Coronary artery (tissue), 2 donors: ENCODE measurements around the gene MEX3C.

Experiments
- DNase-seq: peaks from one replicate; pipeline ENCODE4 v3.0.0-alpha.2; 2017; ENCODE audit warnings: low spot score
- H3K27ac ChIP-seq, 2 donors: fragments of 200-600 bp; sonication (generic); one replicate each; pipeline ENCODE4 v1.5.1; 2016 to 2019
- H3K4me3 ChIP-seq: fragments of 200-600 bp; sonication (generic); 2 replicates; pipeline ENCODE4 v1.5.1; 2016; ENCODE audit warnings: mild to moderate bottlenecking, moderate library complexity
- CTCF ChIP-seq: fragments of 200-600 bp; sonication (generic); IDR thresholded peaks from one replicate; pipeline ENCODE4 v1.5.1; 2019; ENCODE audit warnings: antibody characterized with exemption

Gene MEX3C

GRCh38 chr18:51197661-51198424 is at the start of gene MEX3C:
MEX3C (minus strand) TSS chr18:51197681; CDS start chr18:51197320, 361 bp downstream.
- Histone ChIP-seq H3K27ac (peak within 1 kb of the TSS; percentile 98 to 100), H3K4me3 (peak within 1 kb of the TSS; percentile 95)
- DNase-seq: peak; percentile 100
- TF ChIP-seq CTCF: peak; percentile 24

DNA sequence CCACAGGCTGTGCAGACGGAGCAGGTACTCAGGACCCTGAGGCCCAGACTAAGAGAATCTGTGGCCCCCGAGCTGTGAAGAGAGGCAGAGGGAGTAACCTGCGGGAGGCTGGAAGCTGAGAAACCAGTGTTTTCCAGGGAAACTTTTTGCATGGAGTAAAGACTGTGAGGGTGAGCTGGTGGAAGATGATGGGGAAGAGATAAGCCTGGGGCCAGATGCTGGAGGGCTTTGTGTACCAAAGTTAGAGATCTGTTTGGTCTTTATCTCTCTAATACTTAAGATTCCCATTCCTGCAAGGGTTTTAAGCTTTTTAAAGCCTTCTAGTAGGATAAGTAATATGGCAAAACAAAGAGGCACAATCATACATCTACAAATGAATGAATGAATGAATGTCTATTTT is 43.7 kb upstream of the MEX3C start:
- no peak for TF ChIP-seq CTCF
- Histone ChIP-seq H3K4me3 (no peak overlapping the region), H3K27ac (no peak overlapping the region)
- no peak for DNase-seq

GRCh38 chr18:51236225-51236624 is 38.7 kb upstream of the MEX3C start:
- H3K27ac ChIP-seq: no peak overlapping the region

GRCh38 chr18:51235009-51235789 is 37.7 kb upstream of the MEX3C start:
- Histone ChIP-seq H3K27ac (no peak overlapping the region), H3K4me3 (no peak overlapping the region)
- no peak for DNase-seq
- TF ChIP-seq CTCF: no peak

More at GRCh38 chr18:51236225-51236624, 38.7 kb upstream of the MEX3C start:
- TF ChIP-seq CTCF: no peak
- H3K4me3 ChIP-seq: no peak overlapping the region
- DNase-seq: no peak

- TF ChIP-seq CTCF: no peak
- no peak overlapping the region for H3K27ac ChIP-seq
- H3K4me3 ChIP-seq: no peak overlapping the region
- DNase-seq: no peak
Measured at GRCh38 chr18:51234117-51235008, 36.9 kb upstream of the MEX3C start.

- H3K4me3 ChIP-seq: no peak overlapping the region
- no peak for TF ChIP-seq CTCF
- no peak for DNase-seq
- no peak overlapping the region for H3K27ac ChIP-seq
Measured at GRCh38 chr18:51229328-51229727, 31.8 kb upstream of the MEX3C start.
